ENCODE results near the gene FAM24B. TPM values are rescaled to one million over a fixed set of nuclear protein-coding genes. Genes with fewer than 3 reads are reported as not detected.
"Not testable (repeated sequence)": the region's sequence is repeated elsewhere in the genome, so short reads cannot be mapped to it uniquely, and the experiment has no call there.

FAM24B gene, protein sequence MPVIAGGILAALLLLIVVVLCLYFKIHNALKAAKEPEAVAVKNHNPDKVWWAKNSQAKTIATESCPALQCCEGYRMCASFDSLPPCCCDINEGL
- 10 to 100 TPM in 4 of 5 experiments, 1 to 10 TPM in 1; 9.9 to 13.5 (median 11.4) TPM for total RNA-seq
- 1 to 10 TPM; 5.0 to 9.6 TPM for polyA plus RNA-seq
- total RNA-seq = 3.4 reads per million, percentile 18 among the genes with 10 or more reads in this experiment

DNA sequence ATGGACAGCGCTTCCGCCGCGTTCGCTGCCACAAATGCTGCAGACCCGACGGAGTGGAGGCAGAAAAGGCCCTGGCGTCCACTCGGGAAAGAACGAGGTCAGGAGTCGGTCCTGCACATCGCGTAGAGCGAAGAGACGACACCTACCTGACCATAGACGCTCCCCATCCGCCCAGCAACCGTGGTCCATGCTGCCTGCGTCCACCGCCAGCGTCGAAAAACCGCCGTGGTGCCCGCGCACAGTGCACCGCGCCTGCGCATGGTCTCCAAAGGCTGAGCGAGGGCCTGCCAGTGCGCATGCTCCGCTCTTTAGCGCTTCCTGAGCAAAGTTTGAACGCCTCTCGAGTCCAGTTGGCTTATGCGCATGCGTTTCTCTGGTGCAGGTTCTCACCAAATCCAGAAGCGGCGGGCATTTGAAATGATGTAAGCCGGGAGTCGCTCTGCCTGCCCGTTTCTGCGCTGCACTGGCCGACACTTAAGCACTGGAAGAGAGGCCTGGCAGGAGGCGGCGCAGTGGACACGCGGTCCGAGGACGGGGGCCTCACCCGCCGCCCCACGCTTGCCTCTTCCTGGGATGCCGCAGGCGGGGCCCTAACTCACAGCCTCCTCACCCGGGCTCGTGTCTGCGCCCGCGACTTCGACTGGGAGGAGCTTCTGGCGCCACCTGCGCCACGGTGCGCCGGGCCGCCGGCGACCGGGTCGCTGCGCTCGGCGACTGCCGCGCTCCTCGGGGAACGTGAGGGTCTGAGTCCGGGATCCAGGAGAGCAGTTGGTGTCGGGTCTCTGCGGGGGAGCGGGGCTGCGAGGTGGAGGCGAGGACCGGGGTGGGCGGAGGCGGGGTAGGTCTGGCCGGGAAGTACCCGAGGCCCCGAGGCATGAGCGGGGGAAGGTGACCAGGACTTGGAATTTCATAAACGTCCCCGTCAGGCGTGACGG lies at the start of gene FAM24B:
Gene FAM24B, minus strand, starts transcription at position 243 of the 935 bp plus-strand sequence. CDS start 29,066 bp downstream, outside the sequence.
- H3K4me1 Mint-ChIP-seq = peaks cover 31 to 65% (median 54%) of the 10 kb centered on the region in 7 donors
- ATAC-seq = peak; percentile 93
- ChIA-PET CTCF (no interaction called here), POLR2A (interaction anchor here (1.0 kb wide), 1 partner anchor 101 kb away, joined by 3 read pairs; the partner anchor contains the start of gene PSTK)
- H3K36me3 Mint-ChIP-seq = peaks cover 0 to 31% (median 11%) of the 10 kb centered on the region in 5 donors
- H3K9me3 Mint-ChIP-seq = peaks cover 0 to 6% (median 0%) of the 10 kb centered on the region in 11 donors
- peak within 1 kb of the TSS; percentile 77 for H3K27ac ChIP-seq (ENCODE audit: low read depth, low read length)
- H3K27me3 ChIP-seq (ENCODE audit: control insufficient read depth in 2 of 2, insufficient read depth in 2 of 2, low read length in 2 of 2) = no peaks in the 10 kb centered on the region
- H3K4me3 Mint-ChIP-seq = peak within 1 kb of the TSS; percentile 86 to 99 (median 92)
- peak within 1 kb of the TSS; percentile 85 to 96 (median 92) for H3K27ac Mint-ChIP-seq
- H3K27me3 Mint-ChIP-seq = no peaks in the 10 kb centered on the region
- no peaks in the 10 kb centered on the region for H3K9me3 ChIP-seq (ENCODE audit: control insufficient read depth in 2 of 3, low read length in 3 of 3)
- peaks cover 18 to 21% of the 10 kb centered on the region in 2 donors for H3K4me1 ChIP-seq (ENCODE audit: control insufficient read depth in 2 of 2, insufficient read depth in 2 of 2, low read length in 2 of 2)
- peak; percentile 84 to 96 (median 94) for DNase-seq
- no peaks in the 10 kb centered on the region for H3K36me3 ChIP-seq (ENCODE audit: control insufficient read depth in 2 of 3, insufficient read depth in 3 of 3, low read length in 3 of 3)
- peak within 1 kb of the TSS; percentile 81 for H3K4me3 ChIP-seq (ENCODE audit: low read length)
- intact Hi-C loops (cut with micrococcal nuclease) = loop anchor here (1.0 to 2.0 kb wide), 9 partner anchors 33 to 1539 kb away; partner anchors contain the start of genes BUB3 (in 2 of the 2), C10orf88 (in 2 of the 2), IKZF5 (in 2 of the 2) and PLEKHA1 (in 2 of the 2)

GRCh38 chr10:122915700-122916099 lies 36.3 kb upstream of the FAM24B start:
- Mint-ChIP-seq H3K9me3 (peaks cover 0 to 12% (median 3%) of the 10 kb centered on the region in 11 donors), H3K27me3 (peaks cover 0 to 14% (median 12%) of the 10 kb centered on the region in 5 donors), H3K4me1 (no peaks in the 10 kb centered on the region), H3K4me3 (no peak overlapping the region), H3K36me3 (peaks cover 0 to 5% (median under 1%) of the 10 kb centered on the region in 5 donors), H3K27ac (no peak overlapping the region)
- intact Hi-C loops (cut with micrococcal nuclease) = no loop called here
- ChIA-PET CTCF (no interaction called here), POLR2A (no interaction called here)
- ATAC-seq (no peak), DNase-seq (no peak)
- H3K9me3 ChIP-seq (ENCODE audit: control insufficient read depth in 2 of 3, low read length in 3 of 3) = no peaks in the 10 kb centered on the region
- no peaks in the 10 kb centered on the region for H3K36me3 ChIP-seq (ENCODE audit: control insufficient read depth in 2 of 3, insufficient read depth in 3 of 3, low read length in 3 of 3)
- H3K27ac ChIP-seq (ENCODE audit: low read depth, low read length) = no peak overlapping the region
- no peak overlapping the region for H3K4me3 ChIP-seq (ENCODE audit: low read length)
- no peaks in the 10 kb centered on the region for H3K27me3 ChIP-seq (ENCODE audit: control insufficient read depth in 2 of 2, insufficient read depth in 2 of 2, low read length in 2 of 2)
- no peaks in the 10 kb centered on the region for H3K4me1 ChIP-seq (ENCODE audit: control insufficient read depth in 2 of 2, insufficient read depth in 2 of 2, low read length in 2 of 2)

- DNase-seq = peak; percentile 13 to 69 (median 40)
- Mint-ChIP-seq H3K36me3 (peaks cover 0 to 5% (median 0%) of the 10 kb centered on the region in 5 donors), H3K27me3 (peaks cover 5 to 15% (median 12%) of the 10 kb centered on the region in 5 donors), H3K4me1 (no peaks in the 10 kb centered on the region), H3K4me3 (no peak overlapping the region), H3K9me3 (peaks cover 0 to 8% (median 5%) of the 10 kb centered on the region in 11 donors), H3K27ac (no peak overlapping the region)
- intact Hi-C loops (cut with micrococcal nuclease) = loop anchor here in 1 of 2 donors (1.0 kb wide), 1 partner anchor 33 kb away; the partner anchor contains the start of gene FAM24B
- H3K27me3 ChIP-seq (ENCODE audit: control insufficient read depth in 2 of 2, insufficient read depth in 2 of 2, low read length in 2 of 2) = no peaks in the 10 kb centered on the region
- H3K9me3 ChIP-seq (ENCODE audit: control insufficient read depth in 2 of 3, low read length in 3 of 3) = no peaks in the 10 kb centered on the region
- POLR2A ChIA-PET = no interaction called here
- peak; percentile 83 for ATAC-seq
- no peaks in the 10 kb centered on the region for H3K36me3 ChIP-seq (ENCODE audit: control insufficient read depth in 2 of 3, insufficient read depth in 3 of 3, low read length in 3 of 3)
- H3K27ac ChIP-seq (ENCODE audit: low read depth, low read length) = no peak overlapping the region
- CTCF ChIA-PET = no interaction called here
- no peaks in the 10 kb centered on the region for H3K4me1 ChIP-seq (ENCODE audit: control insufficient read depth in 2 of 2, insufficient read depth in 2 of 2, low read length in 2 of 2)
- H3K4me3 ChIP-seq (ENCODE audit: low read length) = no peak overlapping the region
These were observed 32.6 kb upstream of the FAM24B start for GRCh38 chr10:122911889-122912484.

DNA sequence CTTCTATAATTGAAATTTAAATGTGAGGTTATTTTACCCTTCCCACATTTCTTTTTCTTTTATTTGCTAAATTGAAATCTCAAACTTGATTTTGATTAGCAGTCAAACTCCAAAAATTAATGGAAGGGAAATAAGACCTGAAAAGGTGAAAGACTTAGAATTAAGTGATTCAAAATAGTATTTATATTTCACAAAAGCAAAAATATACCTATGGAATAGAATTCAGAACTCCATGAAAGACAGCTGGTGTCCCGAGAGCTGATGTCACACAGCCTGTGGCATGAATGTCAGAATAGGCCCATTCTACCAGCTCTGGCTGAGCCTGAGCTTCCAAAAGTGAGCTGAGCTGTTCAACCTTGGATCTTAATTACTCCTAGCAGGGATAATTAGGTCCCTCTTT lies 30.9 kb upstream of the FAM24B start, which contains the start of gene FAM24A:
Gene FAM24A, plus strand, starts transcription at position 301 of the 400 bp plus-strand sequence. CDS start 1,025 bp downstream, outside the sequence.
- H3K27ac Mint-ChIP-seq = no peak within 1 kb of the TSS
- no peaks in the 10 kb centered on the region for H3K36me3 Mint-ChIP-seq
- ATAC-seq = no peak
- no peak within 1 kb of the TSS for H3K27ac ChIP-seq (ENCODE audit: low read depth, low read length)
- no peak for DNase-seq
- ChIA-PET CTCF (no interaction called here), POLR2A (no interaction called here)
- H3K4me3 ChIP-seq (ENCODE audit: low read length) = no peak within 1 kb of the TSS
- H3K4me3 Mint-ChIP-seq = no peak within 1 kb of the TSS
- peaks cover 0 to 7% (median 4%) of the 10 kb centered on the region in 11 donors for H3K9me3 Mint-ChIP-seq
- H3K9me3 ChIP-seq (ENCODE audit: control insufficient read depth in 2 of 3, low read length in 3 of 3) = no peaks in the 10 kb centered on the region
- no peaks in the 10 kb centered on the region for H3K4me1 ChIP-seq (ENCODE audit: control insufficient read depth in 2 of 2, insufficient read depth in 2 of 2, low read length in 2 of 2)
- no peaks in the 10 kb centered on the region for H3K4me1 Mint-ChIP-seq
- intact Hi-C loops (cut with micrococcal nuclease) = no loop called here
- H3K27me3 Mint-ChIP-seq = peaks cover 6 to 15% (median 12%) of the 10 kb centered on the region in 5 donors
- H3K27me3 ChIP-seq (ENCODE audit: control insufficient read depth in 2 of 2, insufficient read depth in 2 of 2, low read length in 2 of 2) = no peaks in the 10 kb centered on the region
- no peaks in the 10 kb centered on the region for H3K36me3 ChIP-seq (ENCODE audit: control insufficient read depth in 2 of 3, insufficient read depth in 3 of 3, low read length in 3 of 3)

GRCh38 chr10:122903861-122904260 lies 24.5 kb upstream of the FAM24B start:
- Mint-ChIP-seq H3K27me3 (peaks cover 23 to 56% (median 40%) of the 10 kb centered on the region in 5 donors), H3K36me3 (peaks cover 0 to 11% (median 3%) of the 10 kb centered on the region in 5 donors), H3K9me3 (peaks cover 8 to 40% (median 15%) of the 10 kb centered on the region in 11 donors)
- H3K4me3 Mint-ChIP-seq; H3K9me3 ChIP-seq (ENCODE audit: control insufficient read depth in 2 of 3, low read length in 3 of 3); intact Hi-C loops (cut with micrococcal nuclease); POLR2A ChIA-PET; CTCF ChIA-PET; H3K4me3 ChIP-seq (ENCODE audit: low read length); H3K27ac Mint-ChIP-seq; H3K4me1 Mint-ChIP-seq; H3K4me1 ChIP-seq (ENCODE audit: control insufficient read depth in 2 of 2, insufficient read depth in 2 of 2, low read length in 2 of 2); H3K27ac ChIP-seq (ENCODE audit: low read depth, low read length); DNase-seq; H3K27me3 ChIP-seq (ENCODE audit: control insufficient read depth in 2 of 2, insufficient read depth in 2 of 2, low read length in 2 of 2); H3K36me3 ChIP-seq (ENCODE audit: control insufficient read depth in 2 of 3, insufficient read depth in 3 of 3, low read length in 3 of 3); ATAC-seq: not testable (repeated sequence)

- no peak overlapping the region for H3K27ac Mint-ChIP-seq
- peaks cover 0 to 4% (median 0%) of the 10 kb centered on the region in 11 donors for H3K9me3 Mint-ChIP-seq
- intact Hi-C loops (cut with micrococcal nuclease) = no loop called here
- Histone ChIP-seq H3K4me3 (ENCODE audit: low read length) (no peak overlapping the region), H3K36me3 (ENCODE audit: control insufficient read depth in 2 of 3, insufficient read depth in 3 of 3, low read length in 3 of 3) (no peaks in the 10 kb centered on the region), H3K4me1 (ENCODE audit: control insufficient read depth in 2 of 2, insufficient read depth in 2 of 2, low read length in 2 of 2) (no peaks in the 10 kb centered on the region), H3K27ac (ENCODE audit: low read depth, low read length) (no peak overlapping the region), H3K27me3 (ENCODE audit: control insufficient read depth in 2 of 2, insufficient read depth in 2 of 2, low read length in 2 of 2) (no peaks in the 10 kb centered on the region), H3K9me3 (ENCODE audit: control insufficient read depth in 2 of 3, low read length in 3 of 3) (no peaks in the 10 kb centered on the region)
- peaks cover 0 to 5% (median 0%) of the 10 kb centered on the region in 7 donors for H3K4me1 Mint-ChIP-seq
- ChIA-PET CTCF (no interaction called here), POLR2A (no interaction called here)
- H3K4me3 Mint-ChIP-seq = no peak overlapping the region
- peaks cover 3 to 23% (median 10%) of the 10 kb centered on the region in 5 donors for H3K36me3 Mint-ChIP-seq
- no peak for ATAC-seq
- DNase-seq = no peak
- H3K27me3 Mint-ChIP-seq = peaks cover 0 to 8% (median 0%) of the 10 kb centered on the region in 5 donors
These were observed 15.0 kb upstream of the FAM24B start for GRCh38 chr10:122894261-122894944.
